Measurements from ENCODE around the gene MPO. TPM values are rescaled to one million over a fixed set of nuclear protein-coding genes. Genes with fewer than 3 reads are reported as not detected.

Gene MPO
- total and polyA plus RNA-seq, 8 donors, result 0.03 to 7.7 (median 0.46) TPM; not detected in 5

DNA sequence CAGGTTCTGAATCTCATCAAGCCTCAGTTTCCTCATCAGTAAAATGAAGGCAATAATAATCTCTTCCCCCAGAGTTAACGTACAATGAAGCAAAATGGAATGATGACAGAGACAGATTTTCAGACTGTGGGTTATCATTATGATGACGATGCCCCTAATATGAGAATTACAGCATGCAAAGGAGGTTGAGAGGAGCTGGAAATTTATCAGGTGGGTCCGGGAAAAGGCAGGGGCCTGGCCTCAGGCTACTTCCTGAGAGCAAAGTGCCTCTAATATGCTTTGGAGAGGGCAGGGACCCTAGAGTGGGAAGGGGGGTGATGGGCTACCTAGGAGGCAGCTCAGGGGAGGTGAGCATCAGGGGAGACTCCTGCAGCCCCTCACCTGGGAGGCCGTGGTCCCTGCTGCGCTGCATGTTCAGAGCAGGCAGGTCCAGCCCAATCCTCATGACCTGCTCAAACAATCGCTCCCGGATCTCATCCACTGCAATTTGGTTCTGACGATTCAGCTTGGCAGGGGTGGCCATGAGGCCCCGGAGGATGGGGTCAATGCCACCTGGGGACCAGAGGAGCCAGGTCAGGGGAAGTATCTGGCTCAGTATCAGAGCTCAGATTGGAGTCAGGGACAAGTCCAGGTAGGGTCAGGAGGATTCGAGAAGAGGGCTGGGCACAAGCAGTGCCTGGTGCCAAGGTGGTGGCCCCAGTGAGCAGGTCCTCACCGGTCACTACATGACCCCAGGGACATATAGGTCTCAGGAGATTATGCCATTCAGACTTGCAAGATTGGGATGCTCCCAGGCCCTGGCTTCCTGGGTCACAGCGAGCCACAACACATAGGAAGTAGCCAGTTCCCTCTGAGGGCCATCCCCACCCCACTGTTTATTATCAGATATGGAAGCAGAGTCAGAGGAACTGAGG lies 8.1 kb downstream of the MPO start:
- 79 to 87% (median 80%) methylated on average over 10 to 12 of the region's 12 CpGs for WGBS, 5 donors
- H3K9me3 ChIP-seq, result no peaks in the 10 kb centered on the region
- H3K36me3 ChIP-seq, result no peaks in the 10 kb centered on the region
- no peak overlapping the region for H3K4me3 ChIP-seq
- TF ChIP-seq, protein P1, sequence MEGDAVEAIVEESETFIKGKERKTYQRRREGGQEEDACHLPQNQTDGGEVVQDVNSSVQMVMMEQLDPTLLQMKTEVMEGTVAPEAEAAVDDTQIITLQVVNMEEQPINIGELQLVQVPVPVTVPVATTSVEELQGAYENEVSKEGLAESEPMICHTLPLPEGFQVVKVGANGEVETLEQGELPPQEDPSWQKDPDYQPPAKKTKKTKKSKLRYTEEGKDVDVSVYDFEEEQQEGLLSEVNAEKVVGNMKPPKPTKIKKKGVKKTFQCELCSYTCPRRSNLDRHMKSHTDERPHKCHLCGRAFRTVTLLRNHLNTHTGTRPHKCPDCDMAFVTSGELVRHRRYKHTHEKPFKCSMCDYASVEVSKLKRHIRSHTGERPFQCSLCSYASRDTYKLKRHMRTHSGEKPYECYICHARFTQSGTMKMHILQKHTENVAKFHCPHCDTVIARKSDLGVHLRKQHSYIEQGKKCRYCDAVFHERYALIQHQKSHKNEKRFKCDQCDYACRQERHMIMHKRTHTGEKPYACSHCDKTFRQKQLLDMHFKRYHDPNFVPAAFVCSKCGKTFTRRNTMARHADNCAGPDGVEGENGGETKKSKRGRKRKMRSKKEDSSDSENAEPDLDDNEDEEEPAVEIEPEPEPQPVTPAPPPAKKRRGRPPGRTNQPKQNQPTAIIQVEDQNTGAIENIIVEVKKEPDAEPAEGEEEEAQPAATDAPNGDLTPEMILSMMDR (IDR thresholded peaks at IDR 0.05), result no peak
- TF ChIP-seq POLR2A (IDR thresholded peaks at IDR 0.05) (no peak), EP300 (IDR thresholded peaks at IDR 0.05) (no peak), POLR2AphosphoS5 (IDR thresholded peaks at IDR 0.05) (no peak)
- no peak overlapping the region for H3K27ac ChIP-seq
- H3K27me3 ChIP-seq, result peaks cover 0 to 21% (median 0%) of the 10 kb centered on the region in 3 donors
- intact Hi-C loops (cut with DNase I; ENCODE audit: low total_unique reads), result no loop called here
- no peaks in the 10 kb centered on the region for H3K4me1 ChIP-seq
- DNase-seq, result no peak

DNA sequence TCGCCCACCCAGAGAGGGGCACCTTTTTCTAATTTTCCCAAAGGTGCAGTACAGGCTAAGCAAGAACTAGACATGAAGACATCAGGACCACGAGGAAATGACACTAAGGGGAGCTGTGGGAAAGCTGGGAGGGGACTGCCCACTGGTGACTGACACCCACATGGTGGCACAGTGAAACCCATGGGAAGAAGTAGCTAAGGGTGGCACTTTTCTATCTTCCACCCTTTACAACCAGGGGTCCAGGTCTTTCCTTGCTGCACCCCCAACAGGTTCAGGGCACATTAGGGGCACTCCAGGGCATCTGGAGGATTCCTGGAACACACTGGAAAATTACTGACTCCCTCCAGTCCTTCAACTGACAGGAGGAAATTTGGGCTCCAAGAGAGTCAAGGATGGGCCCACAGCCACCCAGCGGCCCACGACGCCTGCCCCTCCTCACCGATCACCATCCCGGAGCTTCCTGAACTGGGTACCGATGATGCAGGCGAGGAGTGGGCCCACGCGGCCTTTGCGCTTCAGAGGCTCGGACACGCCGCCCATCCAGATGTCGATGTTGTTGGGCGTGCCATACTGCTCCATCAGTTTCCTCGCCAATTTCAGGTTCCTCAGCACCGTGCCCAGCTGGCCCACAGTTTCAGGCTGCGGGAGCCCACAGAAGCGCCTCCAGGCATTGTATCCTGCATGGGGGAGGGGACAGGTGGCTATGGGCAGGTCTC lies 9.4 kb downstream of the MPO start:
- DNase-seq, result no peak

DNA sequence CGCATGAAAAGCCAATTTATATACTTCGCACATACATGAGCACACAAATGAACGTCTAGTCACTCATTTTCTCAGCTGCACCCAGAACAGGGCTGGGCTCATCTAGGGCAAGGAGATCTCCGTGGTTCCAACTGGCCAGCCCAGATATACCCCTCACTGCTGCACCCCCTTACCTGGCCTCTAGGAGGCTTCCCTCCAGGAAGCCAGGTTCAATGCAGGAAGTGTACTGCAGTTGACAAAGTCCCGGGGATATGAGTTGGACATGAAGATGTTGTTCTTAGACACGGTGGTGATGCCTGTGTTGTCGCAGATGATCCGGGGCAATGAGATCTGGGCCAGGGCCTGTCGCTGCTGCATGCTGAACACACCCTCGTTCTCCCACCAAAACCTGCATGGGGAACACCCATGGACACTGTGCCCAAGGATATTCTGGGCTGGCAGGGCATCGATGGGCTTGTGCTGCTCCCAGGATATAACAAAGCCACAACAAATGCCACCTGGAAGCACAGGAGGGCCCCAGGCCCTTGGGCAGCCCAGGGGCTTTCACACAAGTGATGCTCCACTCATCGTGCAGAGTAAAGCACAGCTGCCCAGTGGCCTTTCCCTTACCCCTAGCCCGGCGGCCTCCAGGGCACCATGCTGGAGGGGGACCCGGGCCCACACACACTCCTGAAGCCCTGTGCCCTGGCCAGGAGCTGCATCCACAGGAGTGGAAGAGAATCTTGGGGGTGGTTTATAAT lies 10.1 kb downstream of the MPO start:
- no peak overlapping the region for H3K4me3 ChIP-seq
- DNase-seq, result peak in 1 of 2 donors; percentile 19
- no peaks in the 10 kb centered on the region for H3K4me1 ChIP-seq
- H3K27me3 ChIP-seq, result peaks cover 0 to 37% (median 5%) of the 10 kb centered on the region in 3 donors
- no peak overlapping the region for H3K27ac ChIP-seq
- intact Hi-C loops (cut with DNase I; ENCODE audit: low total_unique reads), result no loop called here
- WGBS, 5 donors, result 78 to 81% (median 79%) methylated on average over 13 to 15 of the region's 15 CpGs
- H3K36me3 ChIP-seq, result no peaks in the 10 kb centered on the region
- H3K9me3 ChIP-seq, result no peaks in the 10 kb centered on the region
- TF ChIP-seq EP300 (IDR thresholded peaks at IDR 0.05) (no peak), POLR2AphosphoS5 (IDR thresholded peaks at IDR 0.05) (no peak), POLR2A (IDR thresholded peaks at IDR 0.05) (no peak)
- TF ChIP-seq, protein P1 (IDR thresholded peaks at IDR 0.05), result no peak

More for the DNA sequence above, 9.4 kb downstream of the MPO start:
- H3K27ac ChIP-seq, result no peak overlapping the region
- 88 to 93% (median 90%) methylated on average over 21 of the region's 21 CpGs for WGBS, 5 donors
- TF ChIP-seq EP300 (IDR thresholded peaks at IDR 0.05), result no peak
- H3K4me1 ChIP-seq, result no peaks in the 10 kb centered on the region
- intact Hi-C loops (cut with DNase I; ENCODE audit: low total_unique reads), result no loop called here
- H3K9me3 ChIP-seq, result no peaks in the 10 kb centered on the region
- no peaks in the 10 kb centered on the region for H3K36me3 ChIP-seq
- no peak overlapping the region for H3K4me3 ChIP-seq
- H3K27me3 ChIP-seq, result peaks cover 0 to 29% (median 0%) of the 10 kb centered on the region in 3 donors

DNA sequence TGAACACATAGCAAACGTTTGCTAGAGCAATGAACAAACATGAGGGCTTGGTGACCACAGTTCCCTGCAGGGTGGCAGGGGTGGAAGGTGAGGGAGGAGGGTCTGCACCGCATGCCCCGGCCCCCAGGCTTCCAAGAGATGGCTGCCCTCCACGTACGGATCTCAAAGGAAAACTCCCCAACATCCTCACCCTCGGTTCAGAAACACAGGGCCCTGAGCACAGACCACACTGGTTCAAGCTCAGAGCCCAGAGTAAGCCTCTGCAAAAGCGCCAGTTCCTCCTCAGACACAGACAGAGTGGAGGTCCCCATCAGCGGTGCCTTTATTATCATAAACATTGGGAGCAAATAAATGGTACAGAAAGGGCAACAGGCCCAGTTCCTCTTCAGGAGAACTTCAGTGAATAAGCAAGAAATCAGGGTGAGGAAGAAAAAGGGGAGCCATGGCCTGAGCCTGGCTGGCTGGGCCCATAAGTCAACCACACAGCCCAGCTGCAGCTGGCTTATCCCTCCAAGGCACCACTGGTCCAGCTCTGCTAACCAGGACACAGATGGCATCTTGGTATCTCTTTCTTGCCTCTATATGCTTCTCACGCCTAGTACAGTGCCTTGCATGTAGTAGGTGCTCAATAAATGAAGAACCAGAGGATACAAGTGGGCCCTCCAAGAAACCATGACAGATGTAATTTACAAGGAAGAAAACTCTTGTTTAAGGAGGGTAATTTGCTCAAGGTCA lies 11.0 kb downstream of the MPO start:
- intact Hi-C loops (cut with DNase I; ENCODE audit: low total_unique reads), result no loop called here
- TF ChIP-seq POLR2A (IDR thresholded peaks at IDR 0.05) (no peak), POLR2AphosphoS5 (IDR thresholded peaks at IDR 0.05) (no peak), EP300 (IDR thresholded peaks at IDR 0.05) (no peak)
- TF ChIP-seq, protein P1 (IDR thresholded peaks at IDR 0.05), result no peak

More for the DNA sequence above, 11.0 kb downstream of the MPO start:
- no peaks in the 10 kb centered on the region for H3K36me3 ChIP-seq
- H3K27me3 ChIP-seq, result peaks cover 0 to 43% (median 7%) of the 10 kb centered on the region in 3 donors
- H3K27ac ChIP-seq, result no peak overlapping the region
- no peak for DNase-seq
- WGBS, 5 donors, result 69 to 80% (median 75%) methylated on average over 9 of the region's 9 CpGs
- no peak overlapping the region for H3K4me3 ChIP-seq
- H3K9me3 ChIP-seq, result no peaks in the 10 kb centered on the region
- no peaks in the 10 kb centered on the region for H3K4me1 ChIP-seq

Data from stomach (tissue), 9 donors.